ENCODE results near the gene BTN1A1.
"Not testable (repeated sequence)": the region's sequence is repeated elsewhere in the genome, so short reads cannot be mapped to it uniquely, and the experiment has no call there.

Gene BTN1A1

GRCh38 chr6:26516481-26517427 is 16.7 kb downstream of the BTN1A1 start:
- DNase-seq (ENCODE audit: low read depth): no peak

DNA sequence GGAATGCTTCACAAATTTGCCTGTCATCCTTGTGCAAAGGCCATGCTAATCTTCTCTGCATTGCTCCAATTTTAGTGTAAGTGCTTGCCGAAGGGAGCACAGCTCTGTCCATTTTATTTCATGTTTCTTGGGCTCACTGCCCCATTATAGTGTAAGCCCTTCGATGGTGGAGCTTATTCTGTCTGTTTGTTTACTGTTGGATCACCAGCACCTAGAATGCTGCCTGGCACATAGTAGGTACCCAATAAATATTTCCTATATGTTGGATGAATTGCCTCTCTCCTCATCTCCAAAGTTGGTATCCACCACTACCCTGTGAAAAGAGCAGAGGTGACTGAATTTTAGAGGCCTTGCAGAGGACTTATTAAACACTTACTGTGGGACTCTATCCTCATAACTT is 19.3 kb downstream of the BTN1A1 start:
- no peak for DNase-seq (ENCODE audit: low read depth)

- DNase-seq (ENCODE audit: low read depth): no peak
Measured at GRCh38 chr6:26520237-26520849, 20.2 kb downstream of the BTN1A1 start.

GRCh38 chr6:26520850-26521599 is 20.9 kb downstream of the BTN1A1 start:
- DNase-seq (ENCODE audit: low read depth): peak; percentile 79

GRCh38 chr6:26521600-26522391 is 21.7 kb downstream of the BTN1A1 start:
- DNase-seq (ENCODE audit: low read depth): peak; percentile 63

DNA sequence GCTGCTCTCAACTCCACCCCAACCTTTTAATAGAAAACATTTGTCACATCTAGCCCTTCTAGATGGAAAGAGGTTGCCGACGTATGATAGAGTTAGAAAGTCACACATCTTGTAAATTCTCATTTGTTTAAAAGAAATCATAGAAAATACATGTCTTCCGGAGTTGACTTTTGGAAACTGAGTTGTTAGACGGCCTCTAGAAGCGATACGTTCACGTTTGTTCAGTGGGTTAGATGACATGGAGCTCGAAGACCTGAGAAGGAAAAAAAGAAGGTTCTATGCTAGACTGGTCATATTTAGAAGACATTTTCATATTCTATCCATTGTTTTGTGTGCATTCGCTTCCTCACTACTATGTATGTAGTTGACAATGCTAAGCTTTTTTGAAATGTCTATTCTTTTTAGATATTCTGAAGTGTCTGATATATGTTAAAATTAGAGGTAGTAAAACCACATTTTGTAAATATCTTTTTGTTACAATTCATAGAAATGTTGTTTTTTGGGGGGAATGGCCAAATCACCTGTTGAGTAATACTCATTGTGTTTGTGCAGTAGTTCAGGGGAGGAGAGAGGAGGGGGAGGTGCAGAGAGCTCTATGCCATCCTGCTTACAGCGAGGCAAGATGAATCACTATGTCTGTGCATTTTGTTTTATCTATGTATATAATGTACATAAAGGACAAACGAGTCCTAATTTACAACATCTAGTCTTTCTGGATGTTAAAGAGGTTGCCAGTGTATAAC is 22.6 kb downstream of the BTN1A1 start:
- peak; percentile 4 for DNase-seq (ENCODE audit: low read depth)

DNA sequence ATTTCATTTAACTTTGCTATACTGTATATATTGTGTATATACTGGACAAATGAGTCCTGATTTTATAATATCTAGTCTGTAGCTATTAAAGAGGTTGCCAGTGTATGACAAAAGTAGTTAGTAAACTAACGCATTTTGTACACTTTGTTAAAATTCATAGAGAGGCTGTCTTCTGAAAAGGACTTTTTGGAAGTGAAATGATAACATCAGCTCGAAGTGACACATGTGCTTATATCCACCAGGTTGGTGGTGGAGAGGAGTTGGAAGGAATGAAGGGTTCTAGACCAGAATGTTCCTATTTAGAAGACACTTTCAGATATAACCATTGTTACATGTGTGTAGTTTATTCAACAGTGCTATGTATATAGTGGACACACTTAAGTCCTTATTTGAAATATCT is 24.2 kb downstream of the BTN1A1 start:
- DNase-seq (ENCODE audit: low read depth): not testable (repeated sequence)

DNA sequence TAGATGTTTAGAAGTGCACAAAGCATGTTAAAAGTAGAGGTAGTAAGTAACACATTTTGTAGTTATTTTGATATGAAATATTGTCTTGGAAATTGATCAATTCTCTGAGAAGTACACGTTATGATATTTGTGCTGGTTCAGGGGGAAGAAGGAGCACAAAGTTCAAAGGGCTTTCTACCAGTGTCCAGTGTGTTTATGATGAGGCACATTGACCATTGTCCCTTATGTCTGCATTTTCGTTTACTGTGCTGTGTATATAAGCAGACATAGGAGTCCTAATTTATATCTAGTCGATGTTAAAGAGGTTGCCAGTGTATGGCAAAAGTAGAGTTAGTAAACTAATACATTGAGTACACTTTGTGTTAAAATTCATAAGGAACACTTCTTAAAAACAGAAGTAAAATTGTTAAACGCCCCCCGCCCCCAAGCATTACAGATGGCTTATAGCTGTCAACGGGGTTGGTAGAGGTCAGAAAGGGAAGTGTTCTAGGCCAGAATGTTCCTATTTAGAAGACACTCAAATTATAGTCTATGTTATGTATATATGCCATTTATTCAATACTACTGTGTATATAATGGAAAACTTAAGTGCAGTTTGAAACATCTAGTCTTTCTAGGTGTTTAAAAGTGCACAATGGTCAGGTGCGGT is 24.7 kb downstream of the BTN1A1 start:
- DNase-seq (ENCODE audit: low read depth): no peak

DNA sequence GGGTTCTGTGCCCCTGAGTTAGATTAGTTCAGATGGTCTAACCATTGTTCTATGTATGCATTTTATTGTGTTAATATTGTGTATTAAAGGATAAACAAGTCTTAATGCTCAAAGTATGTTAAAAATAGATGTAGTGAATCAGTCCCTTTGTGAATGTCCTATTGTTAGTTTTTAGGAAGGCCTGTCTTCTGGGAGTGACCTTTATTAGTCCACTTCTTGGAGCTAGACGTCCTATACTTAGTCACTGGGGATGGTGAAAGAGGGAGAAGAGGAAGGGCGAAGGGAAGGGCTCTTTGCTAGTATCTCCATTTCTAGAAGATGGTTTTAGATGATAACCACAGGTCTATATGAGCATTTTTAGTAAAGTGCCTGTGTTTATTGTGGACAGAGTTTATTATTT is 25.7 kb downstream of the BTN1A1 start:
- DNase-seq (ENCODE audit: low read depth): no peak

- no peak for DNase-seq (ENCODE audit: low read depth)
Measured at GRCh38 chr6:26526928-26527327, 26.8 kb downstream of the BTN1A1 start.

DNA sequence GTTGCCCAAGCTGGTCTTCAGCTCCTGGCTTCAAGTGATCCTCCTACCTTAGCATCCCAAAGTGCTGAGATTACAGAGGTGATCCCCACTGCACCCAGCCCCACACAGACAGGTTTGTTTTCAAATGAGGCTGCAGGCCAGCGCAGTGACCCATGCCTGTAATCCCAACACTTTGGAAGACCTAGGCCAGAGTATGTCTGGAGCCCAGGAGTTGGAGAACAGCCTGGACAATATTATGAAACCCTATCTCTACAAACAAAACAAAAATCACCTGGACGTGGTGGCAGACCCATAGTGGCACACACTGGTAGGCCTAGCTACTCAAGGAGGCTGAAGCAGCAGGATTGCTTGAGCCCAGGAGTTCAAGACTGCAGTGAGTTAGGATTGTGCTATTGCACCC is 30.1 kb downstream of the BTN1A1 start:
- DNase-seq (ENCODE audit: low read depth): no peak

DNA sequence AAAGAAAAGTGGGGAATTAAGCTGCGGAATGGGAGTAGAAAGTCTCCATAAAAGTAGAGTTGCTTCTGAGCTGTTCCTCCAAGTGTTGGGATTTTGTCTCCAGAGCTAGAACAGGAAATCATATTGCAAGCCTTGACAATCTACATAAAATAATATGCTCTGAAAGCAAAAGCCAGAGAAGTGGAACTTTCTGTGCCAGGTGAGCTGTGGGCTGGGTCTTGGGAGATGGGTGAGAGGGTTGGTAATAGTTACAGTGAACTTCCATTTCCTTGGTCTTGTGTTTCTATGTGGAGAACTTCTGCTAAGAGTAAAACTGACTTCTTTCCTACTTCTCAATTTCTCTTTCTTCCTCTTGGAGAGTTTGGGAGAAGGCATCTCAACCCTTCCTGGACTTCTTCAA is 31.8 kb downstream of the BTN1A1 start:
- DNase-seq (ENCODE audit: low read depth): no peak

DNA sequence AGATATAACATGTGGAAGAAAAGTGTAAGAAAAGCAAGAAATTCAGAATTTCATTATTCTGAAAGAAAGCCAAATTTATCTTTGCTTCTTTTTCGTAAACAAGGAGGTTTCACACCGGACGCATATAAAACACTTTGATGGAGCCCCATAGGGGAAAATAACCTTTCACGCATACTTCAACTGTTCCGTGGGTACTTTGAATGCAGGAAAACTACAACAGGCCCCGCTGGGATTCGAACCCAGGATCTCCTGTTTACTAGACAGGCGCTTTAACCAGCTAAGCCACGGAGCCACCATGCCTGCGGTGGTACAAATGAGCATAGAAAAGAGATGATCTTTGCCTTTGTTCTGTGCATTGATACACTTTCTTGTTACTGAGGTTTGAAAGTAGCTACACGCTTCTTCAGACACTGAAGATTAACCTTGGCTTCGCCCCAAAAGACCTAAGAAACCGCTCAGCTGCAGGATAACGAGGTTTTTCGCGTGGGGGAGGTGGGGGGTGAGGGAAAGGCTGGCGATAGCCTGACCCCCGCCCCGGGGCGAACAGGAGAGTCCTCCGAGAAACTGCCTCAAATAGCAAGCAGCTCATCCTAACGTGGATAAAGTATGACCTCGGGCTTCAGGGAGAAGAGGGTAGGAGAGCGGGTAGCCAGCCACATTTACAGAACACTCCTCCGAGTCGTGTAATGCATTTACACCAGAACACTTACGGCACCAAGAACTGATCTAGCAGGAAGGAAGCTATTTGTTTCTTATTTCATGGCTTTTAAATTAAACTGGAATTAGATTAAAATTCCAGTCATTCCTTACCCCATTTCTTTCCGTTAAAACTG is 32.8 kb downstream of the BTN1A1 start:
- peak; percentile 77 for DNase-seq (ENCODE audit: low read depth)

DNA sequence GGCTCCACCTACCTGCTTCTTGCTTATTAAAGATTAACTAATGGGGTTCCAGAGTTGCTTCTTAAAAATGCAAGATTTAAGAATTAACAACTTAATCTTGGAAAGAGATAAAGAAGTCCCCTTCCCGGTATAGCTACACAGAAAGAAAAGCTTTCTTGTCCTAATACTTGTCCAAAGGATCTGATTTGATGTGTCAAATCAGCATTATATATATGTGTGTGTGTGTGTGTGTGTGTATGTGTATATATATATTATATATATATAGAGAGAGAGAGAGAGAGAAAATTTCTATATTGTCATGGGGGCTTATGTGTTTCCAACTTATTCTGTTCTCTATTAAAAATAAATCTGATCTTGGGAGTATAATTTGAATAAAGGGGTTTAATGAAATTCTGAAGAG is 33.4 kb downstream of the BTN1A1 start:
- DNase-seq (ENCODE audit: low read depth): no peak

DNA sequence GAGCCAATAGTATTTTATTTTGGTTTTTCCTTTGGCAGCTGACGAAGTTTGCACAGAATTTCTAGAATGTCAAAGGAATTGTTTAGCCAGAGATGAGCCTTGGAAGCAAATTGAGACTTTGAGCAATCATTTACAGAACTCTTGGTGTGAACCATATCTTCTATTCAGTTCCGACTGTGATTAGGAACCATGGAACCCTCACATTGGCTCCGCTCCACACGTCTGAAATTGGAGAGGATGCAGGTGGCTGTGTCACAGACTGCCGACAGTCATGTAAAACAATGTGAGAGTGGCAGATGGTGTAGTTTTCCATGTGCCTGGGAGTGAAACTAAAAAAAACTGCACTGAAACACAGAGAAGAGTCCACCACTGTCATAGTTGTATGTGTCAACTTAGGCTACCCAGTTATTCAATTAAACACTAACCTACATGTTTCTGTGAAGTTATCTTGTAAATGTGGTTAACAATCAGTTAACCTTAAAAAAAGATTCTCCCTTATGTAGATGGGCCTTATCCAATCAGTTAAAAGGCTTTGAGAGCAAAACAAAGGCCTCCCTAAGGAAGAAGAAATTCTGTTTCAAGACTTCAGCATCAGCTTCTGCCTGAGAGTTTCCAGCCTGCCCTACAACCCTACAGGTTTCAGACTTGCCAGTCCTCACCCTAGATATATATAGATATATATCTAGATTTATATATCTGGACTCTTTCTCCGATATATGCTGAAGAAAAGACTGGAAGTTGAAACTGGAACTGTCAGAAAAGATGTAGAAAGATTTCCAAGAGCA is 34.8 kb downstream of the BTN1A1 start:
- DNase-seq (ENCODE audit: low read depth): no peak

- DNase-seq (ENCODE audit: low read depth): no peak
Measured at GRCh38 chr6:26536571-26537159, 36.6 kb downstream of the BTN1A1 start.

DNA sequence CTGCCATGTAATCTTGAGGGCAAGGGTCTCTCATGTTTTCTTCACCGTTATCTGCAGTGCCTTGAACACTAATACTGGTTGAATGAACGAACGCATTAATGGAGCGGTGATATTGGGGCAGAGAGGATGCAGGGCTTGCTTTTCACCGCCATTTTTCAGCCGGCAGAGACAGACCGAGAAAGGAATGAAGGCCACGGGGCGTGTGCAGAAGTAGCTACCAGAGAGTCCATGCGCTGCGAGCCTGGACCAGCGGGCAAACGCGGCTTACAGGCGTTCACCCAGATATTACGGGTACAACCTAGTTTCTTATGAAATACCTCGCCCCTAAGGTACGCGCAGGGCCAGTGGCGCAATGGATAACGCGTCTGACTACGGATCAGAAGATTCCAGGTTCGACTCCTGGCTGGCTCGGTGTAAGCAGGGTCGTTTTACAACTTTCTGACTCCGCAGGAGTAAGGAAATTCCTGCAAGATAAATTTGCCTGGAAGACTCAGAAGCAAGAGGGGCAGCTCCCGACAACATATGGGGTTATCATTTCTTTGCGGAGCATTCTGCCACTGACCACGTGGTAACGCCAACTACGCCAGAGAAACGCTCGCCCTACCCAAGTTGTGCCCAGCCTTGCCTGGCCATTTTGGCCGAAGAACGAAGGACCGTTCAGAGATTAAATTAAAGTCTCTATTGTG is 37.2 kb downstream of the BTN1A1 start:
- peak; percentile 78 for DNase-seq (ENCODE audit: low read depth)

Data from activated T-helper 1 cell treated with Interleukin-2 at 50 U/mL for 16 hours (primary cell).